MM.1S (cell line): ENCODE data around the gene KCNH1.

Experiments
- DNase-seq: peaks from one replicate; pipeline ENCODE4 v3.0.0-alpha.2; 2015
- H2AFZ ChIP-seq: fragments of 300-600 bp; sonication (generic); 2 replicates; pipeline ENCODE4 v1.6.0; 2016; ENCODE audit warnings: antibody characterized with exemption, low read length
- H3F3A ChIP-seq: fragments of 300-600 bp; sonication (generic); 2 replicates; pipeline ENCODE4 v1.6.1; 2016; ENCODE audit warnings: mild to moderate bottlenecking, antibody characterized with exemption, low read length, moderate library complexity, mixed read lengths; ENCODE audit not compliant: insufficient read depth
- H3K27ac ChIP-seq: fragments of 300-600 bp; sonication (generic); 2 replicates; pipeline ENCODE4 v1.5.1; 2016; ENCODE audit warnings: mild to moderate bottlenecking, low read length
- H3K27me3 ChIP-seq: fragments of 300-600 bp; sonication (generic); replicated peaks from 2 replicates; pipeline ENCODE4 v1.6.0; 2016; ENCODE audit warnings: low read length; ENCODE audit not compliant: insufficient read depth
- H3K36me3 ChIP-seq: fragments of 300-600 bp; sonication (generic); replicated peaks from 2 replicates; pipeline ENCODE4 v1.6.1; 2016; ENCODE audit warnings: mild to moderate bottlenecking, low read length, mixed read lengths; ENCODE audit not compliant: insufficient read depth
- H3K4me1 ChIP-seq: fragments of 300-600 bp; sonication (generic); 2 replicates; pipeline ENCODE4 v1.6.1; 2016; ENCODE audit warnings: low read length, mixed read lengths
- H3K4me2 ChIP-seq: fragments of 300-600 bp; sonication (generic); 2 replicates; pipeline ENCODE4 v1.6.0; 2016; ENCODE audit warnings: low read depth, low read length
- H3K4me3 ChIP-seq: fragments of 300-600 bp; sonication (generic); 2 replicates; pipeline ENCODE4 v1.5.1; 2016; ENCODE audit warnings: low read length, mixed read lengths
- H3K79me2 ChIP-seq: fragments of 300-600 bp; sonication (generic); 2 replicates; pipeline ENCODE4 v1.6.1; 2016; ENCODE audit warnings: mixed run types, low read length, mixed read lengths
- H3K9ac ChIP-seq: fragments of 300-600 bp; sonication (generic); 2 replicates; pipeline ENCODE4 v1.6.1; 2016; ENCODE audit warnings: low read length, mixed read lengths
- H3K9me2 ChIP-seq: fragments of 300-600 bp; sonication (generic); replicated peaks from 2 replicates; pipeline ENCODE4 v1.6.1; 2016; ENCODE audit warnings: mild to moderate bottlenecking, low read length, mixed read lengths; ENCODE audit not compliant: insufficient read depth
- H3K9me3 ChIP-seq: fragments of 300-600 bp; sonication (generic); replicated peaks from 2 replicates; pipeline ENCODE4 v1.6.1; 2016; ENCODE audit warnings: mild to moderate bottlenecking, low read length, mixed read lengths; ENCODE audit not compliant: insufficient read depth
- H4K20me1 ChIP-seq: fragments of 300-600 bp; sonication (generic); 2 replicates; pipeline ENCODE4 v1.6.1; 2016; ENCODE audit warnings: mild to moderate bottlenecking, low read length, moderate library complexity, mixed read lengths; ENCODE audit not compliant: insufficient read depth
- CTCF ChIP-seq: fragments of 300-600 bp; sonication (generic); IDR thresholded peaks from 2 replicates; pipeline ENCODE4 v1.5.1; 2016; ENCODE audit warnings: antibody characterized with exemption, low read length, mixed read lengths
- EZH2 ChIP-seq: fragments of 300-600 bp; sonication (generic); optimal IDR thresholded peaks from 2 replicates; pipeline ENCODE3; 2017; ENCODE audit warnings: low read depth, mild to moderate bottlenecking, antibody characterized with exemption, low read length, mixed read lengths
- EZH2phosphoT487 ChIP-seq: fragments of 300-600 bp; sonication (generic); IDR thresholded peaks from 2 replicates; pipeline ENCODE4 v1.6.1; 2018; ENCODE audit warnings: antibody characterized with exemption, low read length

The KCNH1 gene

DNA sequence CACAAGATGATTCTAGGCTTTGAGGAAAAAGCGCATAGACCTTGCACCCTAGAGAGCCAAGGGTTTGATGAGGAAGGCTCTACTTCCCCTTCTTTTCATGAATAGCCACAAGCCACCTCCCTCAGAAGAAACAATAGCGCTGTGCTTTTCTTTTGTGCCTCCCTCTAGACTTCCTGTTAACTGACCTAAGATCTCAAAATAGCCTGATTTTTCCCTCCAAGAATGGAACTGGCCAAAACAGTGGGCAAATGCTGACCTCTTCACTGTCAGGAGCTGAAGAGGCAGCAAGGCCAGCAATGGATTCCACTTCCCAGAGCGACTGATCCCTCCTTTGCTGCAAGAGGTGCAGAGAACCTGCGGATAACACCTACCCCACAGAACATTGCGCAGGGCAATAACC lies 362.8 kb downstream of the KCNH1 start:
- Histone ChIP-seq H3K4me1 (no peaks in the 10 kb centered on the region), H3K9ac (no peak overlapping the region), H3K27me3 (no peaks in the 10 kb centered on the region), H3F3A (no peaks in the 10 kb centered on the region), H3K9me2 (no peaks in the 10 kb centered on the region), H3K9me3 (no peaks in the 10 kb centered on the region), H3K4me3 (no peak overlapping the region), H3K27ac (no peak overlapping the region), H3K36me3 (no peaks in the 10 kb centered on the region), H3K4me2 (no peak overlapping the region), H4K20me1 (no peaks in the 10 kb centered on the region), H3K79me2 (no peaks in the 10 kb centered on the region), H2AFZ (no peak overlapping the region)
- DNase-seq: no peak
- TF ChIP-seq EZH2 (no peak), EZH2phosphoT487 (no peak), CTCF (no peak)

DNA sequence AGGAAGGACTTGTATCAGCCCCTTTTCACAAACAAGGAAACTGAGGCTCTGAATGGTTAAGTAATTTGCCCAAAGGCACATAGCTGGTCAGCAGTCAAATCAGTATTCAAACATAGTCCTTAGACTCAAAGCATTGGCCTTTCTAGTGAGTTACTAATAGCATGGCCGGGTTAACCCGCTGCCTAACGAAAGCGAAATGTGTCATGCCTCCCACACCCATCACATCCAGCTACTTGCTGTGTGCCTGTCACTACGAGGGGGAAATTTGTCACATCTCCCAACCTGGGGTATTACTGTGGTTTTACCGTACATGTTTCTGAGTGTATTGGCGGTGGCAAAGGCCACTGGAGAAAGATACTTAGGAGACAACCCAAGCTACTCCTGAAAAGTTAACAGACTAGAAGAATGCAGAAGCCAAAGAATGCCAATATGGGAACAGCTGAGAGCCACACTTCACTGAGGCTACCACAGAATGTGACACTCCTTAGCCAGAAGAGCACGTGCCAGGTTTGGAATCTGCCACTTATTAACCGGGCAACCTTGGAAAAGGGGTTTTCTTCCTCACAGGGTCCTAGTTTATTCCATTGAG lies 363.5 kb downstream of the KCNH1 start:
- Histone ChIP-seq H2AFZ (no peak overlapping the region), H3K9me2 (no peaks in the 10 kb centered on the region), H3K9ac (no peak overlapping the region), H3K4me1 (no peaks in the 10 kb centered on the region), H3K4me3 (no peak overlapping the region), H3F3A (no peaks in the 10 kb centered on the region), H3K9me3 (no peaks in the 10 kb centered on the region), H4K20me1 (no peaks in the 10 kb centered on the region), H3K4me2 (no peak overlapping the region), H3K27ac (no peak overlapping the region), H3K79me2 (no peaks in the 10 kb centered on the region), H3K36me3 (no peaks in the 10 kb centered on the region), H3K27me3 (no peaks in the 10 kb centered on the region)
- DNase-seq: no peak
- TF ChIP-seq CTCF (no peak), EZH2phosphoT487 (no peak), EZH2 (no peak)

DNA sequence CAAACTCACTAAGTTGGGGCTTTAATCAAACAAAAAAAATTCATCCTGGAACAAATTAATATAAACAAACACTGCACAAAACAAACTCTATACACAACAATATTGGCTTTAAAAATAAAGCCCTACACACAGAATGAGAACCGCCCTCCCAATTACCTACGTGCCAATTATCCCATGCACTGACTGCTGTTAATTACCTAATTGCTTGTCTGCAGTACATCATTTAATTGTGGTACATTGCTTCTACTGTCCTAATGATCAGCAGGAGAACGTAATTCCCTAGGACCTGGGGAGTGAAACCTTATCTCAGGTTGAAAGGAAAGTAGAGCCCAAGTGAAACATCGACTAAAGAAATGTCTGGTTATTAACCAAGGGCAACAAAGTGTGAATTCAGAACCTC lies 364.5 kb downstream of the KCNH1 start:
- no peaks in the 10 kb centered on the region for H3K4me1 ChIP-seq
- DNase-seq: no peak
- H3K9me2 ChIP-seq: no peaks in the 10 kb centered on the region
- TF ChIP-seq EZH2phosphoT487 (no peak), EZH2 (no peak), CTCF (no peak)
- H3K27me3 ChIP-seq: no peaks in the 10 kb centered on the region
- H4K20me1 ChIP-seq: no peaks in the 10 kb centered on the region
- H3K9me3 ChIP-seq: no peaks in the 10 kb centered on the region
- H3K9ac ChIP-seq: no peak overlapping the region
- no peak overlapping the region for H3K27ac ChIP-seq
- H2AFZ ChIP-seq: no peak overlapping the region
- no peak overlapping the region for H3K4me3 ChIP-seq
- H3K36me3 ChIP-seq: no peaks in the 10 kb centered on the region
- H3K4me2 ChIP-seq: no peak overlapping the region
- no peaks in the 10 kb centered on the region for H3K79me2 ChIP-seq
- no peaks in the 10 kb centered on the region for H3F3A ChIP-seq
